Femur (tissue), 1 donor: ENCODE data around the gene FBXO31.

Source experiments
- DNase-seq: peaks from one replicate; pipeline ENCODE4 v3.0.0-alpha.2; 2017

FBXO31 gene

DNA sequence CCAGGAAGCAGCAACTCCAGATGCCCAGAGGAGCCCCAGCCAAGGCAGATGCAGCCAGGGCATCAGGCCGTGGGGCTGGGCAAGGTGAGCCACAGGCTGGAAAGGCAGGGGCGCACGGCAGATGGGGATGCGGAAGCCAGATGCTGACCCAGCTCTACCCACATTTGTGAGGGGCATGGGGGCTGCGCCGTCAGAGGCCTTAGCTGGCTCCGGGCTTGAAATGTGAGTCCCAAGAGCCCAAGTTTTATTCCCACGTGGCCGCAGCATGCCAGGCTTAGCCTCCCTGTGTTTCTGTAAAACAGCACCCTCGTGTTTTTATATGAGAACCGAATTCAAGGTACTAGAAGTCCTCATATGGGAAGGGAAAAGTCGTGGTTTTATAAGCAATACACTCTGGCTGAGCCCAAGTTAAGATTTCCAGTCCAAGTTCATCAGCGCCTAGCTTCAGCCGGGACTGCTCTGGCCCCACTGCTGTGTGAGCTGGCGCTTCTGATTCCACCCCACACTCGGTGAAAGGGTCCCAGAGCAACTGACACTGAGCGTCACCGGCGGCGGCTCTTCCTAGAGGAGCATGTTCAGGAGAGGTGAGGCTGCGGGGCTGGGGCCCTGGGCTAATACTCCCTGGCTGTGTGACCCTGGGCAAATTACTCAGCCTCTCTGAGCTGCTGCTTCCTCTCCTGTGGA lies 59.7 kb downstream of the FBXO31 start:
- no peak for DNase-seq

DNA sequence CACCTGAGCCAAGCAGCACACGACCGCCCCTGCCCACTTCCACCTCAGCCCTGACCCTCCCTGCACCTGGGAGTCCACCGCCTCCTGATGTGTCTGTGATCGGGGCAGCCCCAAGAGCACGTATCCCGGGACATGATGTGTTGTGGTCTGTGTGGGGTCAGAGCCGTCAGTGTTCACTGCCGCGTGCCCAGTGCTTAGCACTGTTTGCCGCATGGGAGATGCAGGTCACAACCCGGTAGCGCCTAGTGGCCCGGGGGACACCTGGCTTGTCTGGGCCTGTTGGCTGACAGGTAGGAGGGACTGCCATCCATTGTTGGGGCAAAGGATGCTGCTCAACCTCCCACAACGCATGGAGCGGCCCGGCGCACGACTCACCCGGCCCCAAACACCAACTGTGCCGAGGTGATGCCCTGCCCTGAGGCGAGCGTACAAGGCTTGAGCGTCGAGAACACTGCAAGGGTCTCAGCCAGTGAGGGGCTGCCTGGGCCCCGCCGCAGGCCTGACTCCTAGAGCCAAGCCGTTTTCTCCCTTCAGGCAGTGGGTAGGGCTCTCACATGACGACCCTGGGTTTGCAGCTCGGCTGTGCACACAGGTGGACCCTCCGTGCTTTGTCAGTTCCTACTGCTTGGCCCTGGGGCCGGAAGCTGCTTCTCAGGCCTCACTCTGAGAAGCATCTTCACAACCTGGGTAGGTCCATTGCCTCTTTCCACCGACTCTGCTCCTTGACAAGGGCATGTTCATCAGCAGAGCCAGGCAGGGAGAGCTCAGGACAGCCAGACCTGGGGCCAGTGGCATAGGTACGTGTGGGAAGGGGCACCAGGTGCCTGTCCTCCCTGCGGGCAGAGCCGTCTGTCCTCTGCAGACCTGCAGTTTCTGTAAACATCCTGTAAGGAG lies 60.5 kb downstream of the FBXO31 start:
- no peak for DNase-seq

- no peak for DNase-seq
Observed at GRCh38 chr16:87322360-87322759, 61.2 kb downstream of the FBXO31 start.

DNA sequence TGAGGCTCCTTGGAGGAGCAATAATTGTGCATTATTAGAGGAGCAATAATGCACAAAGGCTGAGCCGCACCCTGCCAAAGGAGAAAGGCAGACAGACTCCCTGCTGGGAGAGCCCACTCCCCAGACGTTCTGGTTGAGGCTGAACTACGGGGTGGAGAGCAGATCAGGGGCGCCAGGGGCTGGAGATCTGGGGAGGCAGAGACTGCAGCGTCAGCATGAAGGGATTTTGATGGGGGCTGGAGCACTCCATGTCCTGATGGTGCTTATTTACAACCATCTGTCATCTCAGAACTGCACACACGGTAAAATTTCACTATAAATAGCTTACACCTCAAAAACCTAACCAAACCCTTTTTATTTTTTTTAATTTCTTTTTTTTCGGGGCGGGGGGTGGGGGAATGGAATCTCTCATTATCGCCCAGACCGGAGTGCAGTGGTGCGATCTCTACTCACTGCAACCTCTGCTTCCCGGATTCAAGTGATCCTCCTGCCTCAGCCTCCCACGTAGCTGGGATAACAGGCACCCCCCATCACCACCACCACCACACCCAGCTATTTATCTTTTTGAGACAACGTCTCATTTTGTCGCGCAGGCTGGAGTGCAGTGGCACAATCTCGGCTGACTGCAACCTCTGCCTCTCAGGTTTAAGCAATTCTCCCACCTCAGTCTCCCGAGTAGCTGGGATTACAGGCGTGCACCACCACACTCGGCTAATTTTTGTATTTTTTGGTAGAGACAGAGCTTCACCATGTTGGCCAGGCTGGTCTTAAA lies 62.1 kb downstream of the FBXO31 start:
- DNase-seq, result no peak

- DNase-seq, result no peak
Observed at GRCh38 chr16:87320510-87321227, 62.9 kb downstream of the FBXO31 start.

GRCh38 chr16:87319997-87320491 lies 63.5 kb downstream of the FBXO31 start:
- no peak for DNase-seq

- no peak for DNase-seq
Observed at GRCh38 chr16:87319011-87319410, 64.6 kb downstream of the FBXO31 start.

DNA sequence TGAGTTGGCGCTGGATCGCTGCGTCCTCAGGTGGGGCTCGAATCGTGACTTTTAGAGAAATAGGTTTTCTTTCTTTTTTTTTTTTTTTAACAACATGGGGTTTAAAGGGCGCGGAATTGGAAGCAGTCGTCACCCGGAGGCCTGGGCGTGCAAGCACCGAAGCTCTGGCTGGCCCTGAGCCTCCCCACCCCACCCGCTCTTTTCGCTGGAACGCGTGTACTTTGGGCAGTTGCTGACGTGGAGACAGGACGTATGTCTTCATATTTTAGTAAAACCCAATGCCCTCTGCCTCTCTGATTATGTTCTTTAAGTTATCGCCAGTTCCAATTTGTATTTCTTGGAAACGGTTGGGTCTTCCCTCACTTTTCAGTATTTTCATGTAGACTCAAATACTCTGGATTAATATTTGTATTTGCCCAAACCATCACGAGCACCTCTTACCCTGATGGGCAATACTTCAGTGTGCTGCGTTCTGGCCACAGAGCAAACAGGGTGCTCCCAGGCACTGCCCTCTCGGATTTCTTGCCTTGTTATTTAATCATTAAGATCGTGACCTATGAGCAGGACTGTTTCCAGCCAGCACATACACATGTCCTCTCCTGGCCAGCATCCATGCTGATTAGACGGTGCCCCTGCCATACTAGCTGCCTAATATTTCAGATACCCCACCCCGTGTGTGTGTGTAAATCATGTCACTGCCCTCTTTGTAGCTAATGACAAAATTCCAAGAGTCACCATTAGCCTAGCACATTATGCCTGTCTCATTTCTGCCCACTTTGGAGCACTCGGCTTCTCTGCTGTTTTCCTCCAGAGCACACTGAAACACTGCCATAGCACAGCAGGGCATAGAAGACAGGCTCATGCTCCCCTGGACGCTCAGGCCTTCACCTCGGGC lies 65.6 kb downstream of the FBXO31 start:
- DNase-seq, result peak; percentile 80

DNA sequence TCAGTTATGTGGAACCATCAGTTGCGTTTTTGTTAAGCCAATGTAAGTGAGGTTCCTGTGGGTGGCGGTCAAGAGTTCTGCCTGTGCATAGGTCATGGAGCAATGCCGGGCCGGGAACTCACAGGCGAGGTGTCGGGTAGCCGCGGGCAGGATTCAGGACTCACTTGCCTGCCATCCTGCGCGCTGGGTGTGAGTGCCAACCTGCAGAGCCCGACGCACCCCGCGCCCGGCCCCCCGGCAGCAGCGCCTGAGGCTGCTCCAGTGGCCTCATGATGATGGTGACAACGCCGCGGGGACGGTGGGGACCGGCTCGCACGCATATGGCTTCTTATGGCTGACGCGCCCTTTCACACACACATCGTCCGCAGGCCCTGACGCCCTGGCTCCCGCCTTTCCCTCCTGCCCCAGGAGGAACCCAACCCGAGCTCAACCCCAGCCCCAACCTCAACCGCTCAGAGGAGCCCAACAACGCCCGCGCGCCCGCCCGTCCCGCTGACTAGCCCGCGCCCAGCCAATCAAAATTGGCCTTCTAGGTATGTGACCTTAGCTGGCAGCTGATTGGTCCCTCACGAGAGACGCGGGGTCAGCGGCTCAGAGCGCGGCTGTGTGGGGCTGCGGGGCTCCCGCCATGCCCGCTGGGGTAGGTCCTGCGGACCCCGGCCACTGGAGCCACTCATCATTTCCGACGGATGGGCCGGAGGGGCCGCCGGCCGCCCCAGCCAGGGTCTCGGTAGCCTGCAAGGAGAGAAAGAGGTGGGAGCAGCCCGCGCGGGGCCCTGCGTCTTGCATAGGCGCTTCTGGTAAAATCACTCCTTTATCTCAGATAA lies 66.4 kb downstream of the FBXO31 start, which contains the start of gene C16orf95:
C16orf95 (minus strand) TSS at position 470 of the 827 bp plus-strand sequence; CDS start at position 320, 150 bp downstream.
- peak; percentile 98 for DNase-seq

GRCh38 chr16:87316450-87316922 lies 67.1 kb downstream of the FBXO31 start:
- DNase-seq, result no peak

DNA sequence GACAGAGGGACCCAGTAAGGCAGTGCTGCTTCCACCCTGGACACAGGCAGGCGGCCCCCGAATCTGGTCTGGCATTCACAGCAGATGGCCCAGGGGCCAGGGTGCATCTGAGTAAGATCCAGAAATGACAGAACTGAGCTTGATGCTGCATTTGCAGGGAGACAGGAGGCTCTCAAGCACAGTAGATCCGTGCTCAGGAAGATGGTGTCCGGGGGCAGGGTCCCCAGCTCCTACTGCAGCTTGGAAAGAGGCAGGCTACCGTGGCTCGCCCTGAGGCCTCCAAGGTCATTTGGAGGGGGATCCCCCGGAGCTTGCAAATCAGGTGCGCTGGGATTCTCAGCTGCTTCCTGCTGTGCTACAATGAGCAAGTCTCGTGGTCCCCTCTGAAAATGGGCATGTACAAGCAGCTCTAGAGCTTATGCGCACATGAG lies 68.6 kb downstream of the FBXO31 start:
- DNase-seq, result no peak

DNA sequence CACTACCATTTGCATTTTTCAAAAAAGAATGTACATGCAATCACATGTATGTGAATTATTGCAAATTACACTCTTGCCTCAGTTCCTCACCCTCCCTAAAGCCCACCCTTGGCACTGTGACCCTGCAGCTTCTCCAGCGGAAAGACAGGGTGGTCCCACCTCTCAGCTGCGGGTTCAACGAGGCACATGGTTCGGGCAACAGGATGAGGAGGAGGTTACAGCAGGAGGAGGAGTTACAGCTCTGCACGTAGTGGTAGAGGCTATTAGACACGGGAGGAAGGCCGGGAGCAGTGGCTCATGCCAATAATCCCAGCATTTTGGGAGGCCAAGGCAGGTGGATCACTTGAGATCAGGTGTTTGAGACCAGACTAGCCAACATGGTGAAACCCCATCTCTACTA lies 71.6 kb downstream of the FBXO31 start:
- no peak for DNase-seq

DNA sequence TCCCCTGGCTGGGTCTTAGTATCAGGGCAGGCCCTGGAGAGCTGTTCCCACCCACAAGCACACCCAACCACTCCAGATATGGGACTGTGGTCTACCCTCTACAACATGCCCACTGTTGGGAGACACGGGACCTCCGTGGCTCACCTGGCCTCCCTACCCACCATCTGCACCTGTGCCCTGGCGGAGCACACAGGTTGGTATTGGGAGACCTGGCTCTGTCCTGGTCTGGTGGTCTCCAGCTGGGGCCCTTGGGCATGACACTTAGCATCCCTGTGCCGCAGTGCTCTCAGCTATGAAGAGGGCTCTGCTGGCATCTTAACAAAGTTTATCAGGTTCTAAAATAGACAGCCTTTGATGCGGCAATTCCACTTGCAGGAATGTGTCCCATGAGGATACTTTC lies 72.2 kb downstream of the FBXO31 start:
- DNase-seq, result no peak

DNA sequence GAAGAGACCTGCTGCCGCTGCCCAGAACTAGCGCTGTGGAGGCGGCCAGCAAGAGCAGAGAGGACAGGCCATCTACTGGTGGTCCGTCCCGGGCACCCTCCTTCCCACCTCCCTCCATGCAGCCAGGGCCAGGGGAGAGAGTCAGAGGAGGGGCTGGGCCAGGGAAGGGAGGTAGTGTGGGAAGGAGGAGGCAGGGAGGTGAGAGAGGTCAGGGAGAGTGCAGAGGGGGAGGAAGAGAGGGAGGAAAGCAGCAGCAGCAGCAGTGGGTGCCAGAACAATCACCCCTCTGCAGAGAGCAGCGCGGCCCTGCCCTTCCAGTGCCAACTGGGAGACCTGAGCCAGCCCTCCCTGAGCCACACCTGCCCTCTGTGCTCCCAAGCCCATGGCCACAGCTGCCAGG lies 73.0 kb downstream of the FBXO31 start:
- DNase-seq, result no peak

DNA sequence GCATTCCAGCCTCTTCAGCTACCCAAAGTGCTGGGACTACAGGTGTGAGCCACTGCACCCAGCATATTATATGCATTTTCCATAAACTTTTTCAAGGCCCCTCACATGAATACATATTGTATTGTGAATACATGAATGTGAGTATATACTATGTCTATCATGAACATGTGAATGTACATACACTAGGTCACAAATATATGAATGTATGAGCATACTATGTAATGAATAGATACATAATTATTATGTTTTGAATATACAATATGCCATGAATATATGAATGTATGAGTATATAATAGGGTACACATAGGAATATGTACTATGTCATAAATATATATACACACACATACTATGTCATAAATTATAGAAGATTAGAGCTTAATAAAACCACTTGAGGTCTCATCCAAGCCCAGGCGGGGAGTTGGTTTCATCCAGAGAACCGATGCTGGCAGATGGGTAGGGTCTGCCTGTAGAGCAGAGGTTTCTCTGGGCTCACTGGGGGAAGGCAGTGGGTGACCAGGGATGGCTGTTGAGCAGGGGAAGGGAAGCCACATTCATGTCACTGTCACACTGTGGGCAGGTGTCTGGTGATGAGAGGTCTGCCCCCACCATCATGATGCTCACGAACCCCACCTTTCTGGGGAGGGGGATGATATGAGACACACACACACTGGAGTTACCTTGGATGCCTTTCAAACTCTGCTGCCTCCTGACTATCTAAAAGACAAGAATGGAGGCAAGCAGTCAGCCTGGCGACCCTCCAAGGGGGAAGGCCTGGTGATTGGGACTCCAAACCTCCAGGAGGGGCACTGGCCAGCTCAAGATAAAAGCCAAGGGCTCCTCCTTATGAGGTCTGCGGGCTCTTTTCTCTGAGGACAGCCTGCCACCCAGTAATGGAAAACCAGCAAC lies 73.7 kb downstream of the FBXO31 start:
- no peak for DNase-seq

DNA sequence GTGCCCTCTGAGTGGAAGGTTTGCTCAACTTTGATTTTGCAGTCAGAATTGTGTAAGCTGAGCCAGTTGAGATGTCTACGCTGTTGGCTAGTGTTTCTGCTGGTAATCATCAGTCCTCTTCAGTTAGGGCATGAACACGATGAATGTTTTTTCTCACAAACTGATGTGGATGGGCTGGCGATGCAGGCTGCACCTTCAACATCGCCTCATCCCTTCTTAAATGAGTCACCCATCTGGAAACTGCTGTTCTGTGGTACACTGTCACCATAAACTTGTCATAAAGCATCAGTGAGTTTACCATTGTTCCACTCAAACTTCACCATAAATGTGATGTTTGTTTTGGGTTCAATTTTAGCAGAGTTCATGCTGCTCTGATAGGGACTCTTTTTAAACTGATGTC lies 74.8 kb downstream of the FBXO31 start:
- DNase-seq, result no peak

DNA sequence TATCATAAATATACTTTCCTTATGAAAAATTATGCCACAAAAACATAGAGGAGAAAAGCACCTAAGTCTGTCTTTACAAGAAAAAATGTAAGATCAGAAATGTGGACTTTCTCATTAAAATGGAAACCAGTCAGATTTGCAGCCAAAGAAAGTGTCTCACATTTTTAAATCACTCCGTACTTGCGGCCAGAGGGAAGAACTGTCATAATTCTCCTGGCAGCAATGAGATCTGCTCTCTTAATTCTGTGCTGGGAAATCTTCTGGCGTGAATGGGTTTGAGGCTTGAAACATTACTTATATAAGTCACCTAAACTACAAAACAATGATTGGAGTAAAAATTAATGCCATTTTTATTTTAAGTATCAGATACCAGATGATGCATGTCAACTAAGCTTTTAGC lies 77.1 kb downstream of the FBXO31 start:
- DNase-seq, result no peak

DNA sequence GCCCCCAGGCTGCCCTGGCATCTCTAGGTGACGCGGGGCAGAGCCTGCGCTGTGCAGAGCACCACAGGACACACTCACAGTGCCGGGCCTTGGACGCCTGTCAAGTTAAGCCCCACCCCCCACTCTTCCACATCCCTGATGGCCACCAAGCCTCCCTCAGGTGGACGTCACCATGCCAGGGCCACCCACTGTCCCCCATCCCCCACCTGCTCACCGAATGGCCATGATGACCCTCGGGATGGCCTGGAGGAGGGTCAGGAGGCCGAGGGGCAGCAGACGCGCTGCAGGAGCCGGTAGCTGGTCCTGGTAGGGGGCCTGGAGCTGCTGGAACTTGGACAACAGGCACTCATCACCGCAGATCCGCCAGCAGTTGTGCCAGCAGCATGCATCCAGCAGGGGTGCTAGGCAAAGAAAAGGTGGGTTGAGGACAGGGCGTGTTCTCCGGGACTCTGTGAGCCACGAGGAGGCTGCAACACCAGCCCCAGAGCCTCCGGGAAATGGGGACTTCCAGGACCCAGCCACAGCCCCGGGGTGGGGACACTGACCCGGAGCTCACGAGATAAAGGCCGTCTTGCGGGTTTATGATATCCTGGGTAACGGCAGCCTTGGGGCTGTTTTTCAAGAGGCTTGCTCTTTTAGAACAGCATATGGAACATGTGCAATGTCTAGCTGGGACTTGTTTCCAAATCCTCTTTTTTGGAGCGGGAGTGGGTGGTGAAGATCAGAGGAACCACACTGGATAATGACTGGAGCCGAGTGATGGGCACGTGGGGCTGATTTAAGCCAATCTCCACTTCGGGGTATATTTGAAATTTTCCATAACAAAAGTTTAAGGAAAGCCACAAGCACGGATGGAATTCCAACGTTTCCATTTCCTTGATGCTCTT lies 77.8 kb downstream of the FBXO31 start:
- DNase-seq, result no peak
